Measurements from ENCODE around the gene ATG10.
A peak's percentile ranks its signal among the peaks of the same experiment; 100 is the strongest.
"Not testable (repeated sequence)": the region's sequence is repeated elsewhere in the genome, so short reads cannot be mapped to it uniquely, and the experiment has no call there.

The ATG10 gene

DNA sequence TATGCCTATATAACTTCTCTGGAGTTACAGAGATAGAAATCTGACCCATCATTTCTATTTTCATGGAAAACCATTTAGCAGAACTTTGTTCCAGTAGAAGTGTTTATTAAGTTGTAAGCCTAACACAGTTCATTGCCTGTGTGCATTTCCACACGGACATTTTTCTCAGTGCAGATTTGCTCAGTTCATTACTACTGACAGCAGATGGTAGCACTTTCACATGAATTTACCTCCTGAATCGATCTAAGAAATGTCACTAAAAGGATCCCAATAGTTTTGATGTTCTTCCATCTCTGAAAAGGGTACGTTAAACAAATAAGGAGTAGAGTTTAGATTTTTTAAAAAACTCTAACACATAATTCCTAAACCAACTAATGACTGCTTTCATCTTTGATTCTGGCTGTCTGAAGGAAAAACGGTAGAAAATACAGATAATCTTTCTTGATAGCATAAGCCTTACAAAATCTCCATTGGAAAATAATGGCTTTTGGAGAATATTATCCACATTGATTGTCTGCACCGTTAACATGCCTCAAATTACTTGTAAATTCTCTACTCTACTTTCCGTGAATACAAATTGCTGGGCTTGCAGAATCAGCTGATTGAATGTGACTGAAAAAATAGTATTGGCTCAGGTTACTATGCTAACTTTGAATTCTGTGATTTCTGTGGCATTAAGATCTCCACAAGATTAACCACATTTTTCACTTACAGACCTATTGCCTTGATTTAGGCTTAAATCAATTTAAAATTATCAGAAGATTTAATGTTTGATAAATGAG is 273.2 kb downstream of the ATG10 start:
- DNase-seq, result no peak

DNA sequence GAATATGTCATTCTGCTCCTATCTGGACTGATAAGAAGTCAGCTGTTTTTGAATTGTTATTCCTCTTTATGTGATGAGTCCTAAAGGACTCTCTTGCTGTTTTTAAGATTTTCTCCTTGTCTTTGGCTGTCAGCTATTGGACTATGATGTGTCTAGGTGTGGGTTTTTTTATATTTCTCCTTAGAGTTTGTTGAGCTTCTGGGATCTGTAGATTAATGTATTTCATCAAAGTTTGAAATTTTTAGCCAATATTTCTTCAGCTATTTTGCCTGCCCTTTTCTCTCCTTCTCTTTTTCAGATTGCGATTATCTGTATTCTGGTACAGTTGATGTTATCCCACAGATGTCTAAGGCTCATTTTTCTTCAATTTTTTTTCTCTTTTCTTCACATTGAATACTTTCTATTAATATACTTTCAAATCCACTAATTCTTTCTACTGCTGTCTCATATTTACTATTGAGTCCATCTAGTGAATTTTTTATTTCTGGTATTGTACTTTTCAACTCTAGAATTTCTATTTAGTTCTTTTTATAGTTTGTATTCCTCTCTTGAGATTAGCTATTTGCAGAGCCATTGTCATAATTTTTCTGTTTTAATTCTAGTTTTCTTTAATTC is 275.2 kb downstream of the ATG10 start:
- no peak for DNase-seq

DNA sequence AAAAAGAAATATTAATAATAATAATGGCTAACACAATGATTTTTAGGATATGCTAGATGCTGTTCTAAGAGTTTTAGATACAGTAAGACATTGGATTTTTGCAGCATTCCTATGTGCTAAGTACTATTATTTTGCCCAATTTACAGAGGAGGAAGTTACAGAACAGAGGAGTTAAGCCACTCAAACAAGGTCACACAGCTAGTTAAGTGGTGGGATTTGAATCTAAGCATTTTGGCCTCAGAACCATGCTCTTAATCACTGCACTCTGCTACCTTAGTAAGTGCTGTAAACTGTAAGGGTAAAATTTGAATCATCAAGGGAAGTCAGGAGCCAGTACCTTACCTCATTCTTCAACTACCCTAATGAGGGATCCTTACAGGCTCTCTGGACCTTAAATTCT is 280.9 kb downstream of the ATG10 start:
- no peak for DNase-seq

DNA sequence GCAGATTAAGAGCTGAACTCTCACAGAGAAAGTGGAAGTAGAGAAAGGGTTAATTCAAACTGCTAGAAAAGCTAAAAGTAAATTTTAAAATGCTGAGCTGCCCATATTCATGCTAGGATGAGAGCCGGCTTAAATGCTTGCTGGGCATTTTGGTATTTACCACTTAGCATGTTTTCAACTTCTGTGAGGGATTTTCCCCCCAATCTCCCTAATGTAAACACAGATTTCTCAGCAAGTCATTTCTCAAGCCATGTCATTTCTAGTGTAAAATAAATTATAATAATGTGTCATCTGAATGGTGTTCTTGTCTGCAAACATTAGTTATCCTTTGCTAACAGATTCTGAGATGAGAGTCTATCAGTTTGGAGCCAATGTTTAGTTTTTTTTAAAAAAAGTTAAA is 284.0 kb downstream of the ATG10 start:
- DNase-seq, result no peak

DNA sequence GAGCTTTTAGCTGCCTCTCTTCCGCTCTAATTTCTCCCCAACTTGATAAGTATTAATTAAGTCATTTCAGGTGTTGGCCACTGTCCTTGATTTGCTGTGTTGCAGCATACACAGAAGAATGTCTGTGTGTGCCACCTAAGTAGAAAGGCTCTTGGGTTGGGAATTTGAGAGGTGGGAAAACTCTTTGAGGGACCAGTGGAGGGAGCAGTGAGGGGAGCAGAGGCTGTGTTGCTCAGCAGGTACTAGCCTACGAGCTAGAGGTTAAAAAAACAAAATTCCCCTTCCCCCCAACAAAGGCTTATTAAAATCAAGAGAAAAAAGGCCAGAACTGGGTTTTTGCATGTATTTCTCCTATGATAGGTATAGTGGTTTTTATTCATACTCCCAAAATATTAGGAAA is 285.4 kb downstream of the ATG10 start:
- DNase-seq, result no peak

DNA sequence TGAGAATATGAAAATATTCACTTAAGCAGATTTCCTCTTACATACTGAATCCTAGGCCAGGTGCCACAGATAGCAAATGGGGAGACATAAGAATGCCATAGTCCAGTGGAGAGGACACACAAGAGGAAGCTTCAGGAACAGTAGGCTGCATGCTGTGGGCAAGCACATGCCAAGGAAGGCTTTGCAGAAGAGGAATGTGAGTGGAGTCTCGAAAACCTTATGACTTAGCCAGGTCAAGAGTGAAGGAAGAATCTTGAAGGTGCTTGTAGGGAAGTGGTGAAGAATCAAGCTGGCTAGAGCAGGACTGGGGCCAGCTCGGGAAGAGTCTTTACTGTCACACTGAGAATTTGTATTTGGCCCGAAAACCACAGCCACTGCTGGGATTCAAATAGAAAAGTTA is 285.9 kb downstream of the ATG10 start:
- no peak for DNase-seq

DNA sequence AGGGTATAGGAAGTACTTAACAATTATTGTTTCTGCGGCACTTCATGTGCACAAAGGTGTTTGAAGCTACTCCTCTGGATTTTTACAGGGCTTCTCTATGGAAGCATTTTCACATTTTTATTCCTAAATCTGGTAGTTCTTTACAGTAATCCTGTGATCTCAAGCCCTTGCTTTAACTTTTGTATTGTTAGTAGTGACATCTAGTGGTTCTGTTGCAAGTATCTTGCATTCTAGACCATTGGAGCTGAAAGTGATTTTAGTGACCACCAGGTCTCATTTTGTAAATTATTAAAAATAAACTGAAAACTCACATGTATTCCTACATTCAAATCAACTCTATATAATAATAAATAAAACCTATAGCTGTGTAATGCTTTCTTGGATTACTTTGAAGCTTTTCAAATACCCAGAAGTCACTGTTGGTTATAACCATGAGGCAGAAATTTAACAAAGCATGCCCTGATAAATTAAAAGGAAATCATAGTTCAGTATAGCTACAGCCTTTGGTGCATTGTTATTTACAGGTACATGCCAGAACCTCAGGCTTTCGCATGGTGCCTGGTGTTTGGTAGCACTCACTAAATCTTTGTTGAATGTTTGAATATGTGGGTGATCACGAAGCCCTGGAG is 287.5 kb downstream of the ATG10 start:
- DNase-seq, result no peak

DNA sequence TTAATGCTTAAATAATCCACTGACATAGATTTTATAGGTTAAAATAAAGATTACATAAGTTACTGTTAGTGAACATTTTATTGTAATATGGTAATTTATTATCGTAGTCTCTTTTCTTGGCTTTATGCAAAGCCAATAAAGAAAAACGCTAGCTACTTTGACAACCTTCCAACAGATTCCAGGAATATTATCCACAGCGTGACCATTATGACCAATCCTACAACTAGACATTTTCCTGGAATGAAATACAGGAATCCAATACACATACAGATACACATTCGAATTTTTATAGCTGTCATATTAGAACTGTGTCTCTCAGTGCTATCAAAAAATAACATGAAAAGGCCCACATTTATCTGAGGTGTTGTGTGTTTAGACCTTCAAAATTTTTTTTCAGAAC is 293.2 kb downstream of the ATG10 start:
- no peak for DNase-seq

DNA sequence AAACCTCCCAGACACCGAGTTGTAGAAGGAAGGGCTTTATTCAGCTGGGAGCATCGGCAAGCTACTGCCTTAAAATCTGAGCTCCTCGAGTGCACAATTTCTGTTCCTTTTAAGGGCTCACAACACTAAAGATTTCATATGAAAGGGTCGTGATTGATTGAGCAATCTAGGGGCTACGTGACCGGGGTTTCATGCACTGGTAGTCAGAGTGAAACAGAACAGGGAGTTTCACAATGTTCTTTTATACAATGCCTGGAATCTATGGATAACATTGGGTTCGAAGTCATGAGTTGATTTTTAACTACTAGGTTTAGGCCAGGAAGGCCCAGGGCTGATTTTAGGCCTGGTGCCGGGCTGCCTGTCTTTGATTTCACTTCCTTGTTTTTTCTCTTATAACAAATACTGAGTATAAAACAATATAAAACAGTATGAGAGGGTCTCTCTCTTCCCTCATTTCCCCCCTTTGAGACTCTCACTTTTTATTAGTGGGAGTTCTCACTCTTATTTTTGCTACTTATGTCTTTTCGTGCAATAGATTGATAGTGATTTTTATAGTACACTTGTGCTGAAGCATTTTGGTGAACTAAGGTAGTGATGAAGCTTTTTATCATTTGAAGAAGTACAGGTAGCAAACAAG is 295.6 kb downstream of the ATG10 start:
- DNase-seq, result not testable (repeated sequence)

DNA sequence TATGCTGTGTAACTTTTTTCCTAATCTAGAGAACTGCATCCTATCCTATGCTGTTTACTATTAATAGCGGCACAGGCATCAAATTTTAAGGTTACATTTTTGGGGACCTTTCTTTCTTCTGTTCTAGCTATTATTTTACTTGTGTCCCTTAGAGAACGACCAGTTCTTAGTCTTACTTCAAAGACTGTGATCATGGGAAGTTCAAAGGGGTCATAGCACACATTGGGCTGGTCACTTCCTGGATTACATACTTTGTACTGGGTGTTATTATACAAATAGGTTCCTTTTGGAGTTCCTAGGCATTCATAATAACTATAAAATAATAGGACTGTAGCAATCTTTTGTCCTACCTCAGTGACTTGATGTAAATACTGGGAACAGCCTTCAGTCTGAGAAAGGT is 297.5 kb downstream of the ATG10 start:
- not testable (repeated sequence) for DNase-seq

DNA sequence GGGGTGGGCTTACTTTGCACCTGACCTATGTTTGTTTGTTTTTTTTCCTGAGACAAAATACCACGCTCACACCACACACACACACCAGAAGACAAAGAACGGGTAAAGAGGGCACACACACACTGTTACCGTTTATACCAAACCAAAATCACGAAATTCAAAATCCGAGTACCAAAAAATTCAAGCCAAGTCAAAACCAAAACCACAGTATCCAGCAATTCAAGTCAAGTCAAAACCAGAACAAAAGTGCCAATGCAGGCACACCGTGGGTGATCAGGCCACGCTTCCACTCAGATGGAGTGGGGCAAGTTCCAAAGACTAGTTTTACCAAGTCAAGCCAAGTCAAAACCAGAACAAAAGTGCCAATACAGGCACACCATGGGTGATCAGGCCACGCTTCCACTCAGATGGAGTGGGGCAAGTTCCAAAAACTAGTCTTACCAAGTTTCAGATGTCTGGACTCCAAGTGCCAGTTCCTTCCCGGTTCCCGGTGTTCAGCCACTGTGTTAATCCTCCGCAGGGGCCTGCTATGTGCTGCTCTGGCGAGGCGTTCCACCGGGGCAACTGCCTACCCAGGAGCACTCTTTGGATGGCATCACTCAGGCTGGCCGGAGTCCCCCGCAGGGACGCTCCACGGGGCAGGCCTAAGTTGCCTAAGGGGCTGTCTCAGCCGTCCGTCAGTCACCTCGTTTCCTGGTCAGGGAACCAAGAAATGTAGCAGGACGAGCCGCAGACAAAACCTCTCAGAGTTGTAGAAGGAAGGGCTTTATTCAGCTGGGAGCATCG is 300.9 kb downstream of the ATG10 start:
- not testable (repeated sequence) for DNase-seq

DNA sequence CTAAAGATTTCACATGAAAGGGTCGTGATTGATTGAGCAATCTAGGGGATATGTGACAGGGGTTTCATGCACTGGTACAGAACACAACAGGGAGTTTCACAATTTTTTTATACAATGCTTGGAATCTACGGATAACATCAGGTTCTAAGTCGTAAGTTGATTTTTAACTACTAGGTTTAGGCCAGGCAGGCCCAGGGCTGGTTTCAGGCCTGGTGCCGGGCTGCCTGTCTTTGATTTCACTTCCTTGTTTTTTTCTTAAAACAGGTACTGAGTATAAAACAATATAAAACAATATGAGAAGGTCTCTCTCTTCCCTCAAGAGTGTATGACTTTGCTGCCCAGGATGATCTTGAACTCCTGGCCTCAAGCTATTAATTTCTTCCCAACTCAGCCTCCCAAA is 301.6 kb downstream of the ATG10 start:
- DNase-seq, result not testable (repeated sequence)

DNA sequence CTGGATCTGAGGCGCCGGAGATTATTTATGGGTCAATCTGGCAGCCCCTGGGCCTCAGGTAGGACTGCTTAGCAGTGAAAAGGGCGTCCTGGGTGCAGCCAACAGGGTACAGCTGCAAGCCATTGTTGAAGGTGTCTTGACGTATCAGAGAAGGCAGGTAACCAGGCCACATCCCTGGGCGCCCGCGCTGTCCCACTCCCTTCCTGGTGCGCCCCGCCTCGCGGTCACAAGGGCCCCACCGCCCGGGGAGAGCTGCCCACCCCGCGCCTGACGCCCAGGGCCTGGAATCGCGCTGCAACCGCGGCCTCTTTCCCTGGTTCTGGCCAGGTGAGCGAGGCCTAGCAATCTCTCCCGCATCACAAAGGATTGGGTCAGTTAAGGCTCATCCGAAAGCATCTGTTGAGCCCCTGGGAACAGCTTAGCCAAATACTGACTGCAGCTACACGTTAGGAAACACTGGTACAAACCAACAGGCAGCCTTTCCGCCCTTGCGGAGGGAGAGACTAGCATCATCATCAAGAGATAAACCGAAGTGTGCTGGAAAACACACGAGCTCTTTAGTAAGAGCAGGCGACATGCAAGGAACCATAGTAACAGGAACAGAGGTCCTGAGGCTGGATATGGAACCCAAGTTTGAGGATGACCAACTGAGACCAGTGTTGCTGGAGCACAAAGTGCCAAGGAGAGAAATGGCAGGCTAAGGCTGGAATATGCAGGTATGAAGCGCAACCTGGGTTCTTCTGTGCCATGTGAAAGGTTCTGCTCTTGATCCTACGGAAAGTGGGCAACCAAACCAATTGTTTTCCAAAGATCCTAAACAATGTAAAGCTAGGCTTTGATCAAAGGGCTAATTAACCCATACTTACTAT is 302.8 kb downstream of the ATG10 start:
- DNase-seq, result no peak

DNA sequence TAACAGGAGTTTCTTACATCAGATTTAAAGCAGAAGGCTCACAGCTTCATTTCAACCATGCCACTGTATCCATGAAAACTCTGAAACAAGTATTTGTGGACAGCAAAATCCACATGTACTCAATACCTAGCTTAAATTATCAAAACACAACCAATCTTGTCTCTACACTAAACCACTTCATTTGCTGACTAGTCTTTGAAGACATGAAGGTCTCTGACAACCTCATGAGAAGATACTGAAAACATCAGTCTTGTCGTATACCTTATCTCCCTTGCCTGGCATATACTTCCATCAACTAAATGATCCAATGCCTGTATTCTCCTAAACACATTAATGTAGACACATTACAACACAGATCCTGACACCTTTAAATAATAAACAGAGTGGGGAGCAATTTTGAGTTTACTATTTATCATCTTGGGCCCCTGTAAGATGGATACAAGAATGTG is 303.4 kb downstream of the ATG10 start:
- no peak for DNase-seq

DNA sequence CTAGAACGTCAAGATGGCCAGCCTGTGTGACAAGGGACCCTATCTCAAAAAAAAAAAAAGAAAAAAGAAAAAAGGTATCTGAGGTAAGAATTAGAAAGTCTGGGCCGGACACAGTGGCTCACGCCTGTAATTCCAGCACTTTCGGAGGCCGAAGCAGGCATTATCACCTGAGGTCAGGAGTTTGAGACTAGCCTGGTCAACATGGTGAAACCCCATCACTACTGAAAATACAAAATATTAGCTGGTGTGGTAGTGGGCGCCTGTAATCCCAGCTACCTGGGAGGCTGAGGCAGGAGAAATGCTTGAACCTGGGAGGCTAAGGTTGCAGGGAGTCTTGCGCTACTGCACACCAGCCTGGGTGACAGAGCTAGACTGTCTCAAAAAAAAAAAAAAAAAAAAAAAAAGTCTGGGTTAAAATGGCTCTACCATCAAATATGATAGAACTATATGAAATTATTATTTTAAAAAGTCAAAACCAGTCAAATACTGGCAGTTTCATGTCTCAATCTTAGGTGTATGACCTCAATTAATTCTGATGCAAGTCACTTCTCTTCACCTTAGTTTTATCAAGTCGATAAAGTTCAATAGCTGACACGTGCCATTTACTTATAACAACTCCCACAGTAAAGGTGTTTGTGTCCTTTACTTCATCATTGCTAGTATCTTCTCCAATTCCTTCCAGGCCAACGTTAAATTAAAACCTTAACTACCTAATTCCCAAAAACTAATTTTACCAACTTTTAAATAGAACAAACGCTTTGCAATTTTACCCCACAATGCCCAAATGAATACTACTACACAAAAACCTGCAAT is 305.2 kb downstream of the ATG10 start:
- DNase-seq, result no peak

DNA sequence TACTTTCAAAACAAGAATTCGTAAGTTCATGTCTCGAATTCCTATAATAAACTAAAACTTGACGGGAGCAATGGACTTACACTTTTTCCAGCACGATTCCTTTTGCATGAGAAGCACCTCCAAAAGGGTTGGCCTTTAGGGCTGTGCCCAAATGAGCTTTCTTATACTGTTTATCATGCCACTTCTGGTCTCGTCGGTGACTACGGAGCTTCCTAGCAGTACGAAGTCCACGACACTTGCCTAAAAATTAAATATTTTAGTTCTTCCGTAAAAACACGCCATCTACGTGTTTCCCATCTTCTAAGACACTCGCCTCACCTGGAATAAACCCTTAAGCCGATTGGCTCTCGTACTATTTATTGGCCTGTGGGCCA is 305.8 kb downstream of the ATG10 start:
- no peak for DNase-seq

DNA sequence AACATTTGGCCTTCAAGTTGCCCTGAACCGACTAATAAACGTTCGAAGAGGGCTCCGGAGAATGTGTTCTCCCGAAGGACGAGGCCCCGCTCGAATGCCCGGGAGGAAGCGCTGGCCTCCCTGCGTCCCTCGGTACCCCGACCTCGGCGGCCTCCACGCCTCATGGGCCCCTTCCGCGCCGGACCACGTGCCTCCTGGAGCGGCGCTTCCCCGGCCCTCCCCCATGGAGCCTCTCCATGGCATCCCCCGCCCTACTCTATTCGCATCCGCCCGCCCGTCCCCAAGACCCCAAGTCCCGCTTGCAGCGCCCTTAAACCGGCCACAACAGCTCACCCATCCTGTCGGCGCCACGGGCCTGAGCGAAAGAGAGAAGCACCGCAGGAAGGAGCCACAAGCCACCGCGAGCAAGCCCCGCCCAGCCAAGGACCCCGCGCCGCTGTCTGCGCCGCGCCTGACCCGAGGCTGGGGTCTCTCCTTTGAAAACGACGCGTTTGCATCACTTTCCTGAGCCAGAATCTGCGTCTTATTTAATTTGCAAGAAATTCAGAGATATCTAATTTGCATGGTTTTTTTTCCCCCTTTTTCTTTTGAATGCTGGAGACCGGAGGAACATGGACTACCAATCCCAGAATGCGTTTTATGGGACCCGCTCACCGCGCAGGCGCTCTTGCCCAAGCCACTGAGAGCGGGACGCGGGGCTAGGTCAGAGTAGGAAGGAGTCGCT is 306.3 kb downstream of the ATG10 start, which contains the start of gene RPS23:
TSS of gene RPS23 (minus strand) at position 368 of the 724 bp plus-strand sequence. CDS start at position 337, 31 bp downstream.
- DNase-seq, result peak; percentile 67

DNA sequence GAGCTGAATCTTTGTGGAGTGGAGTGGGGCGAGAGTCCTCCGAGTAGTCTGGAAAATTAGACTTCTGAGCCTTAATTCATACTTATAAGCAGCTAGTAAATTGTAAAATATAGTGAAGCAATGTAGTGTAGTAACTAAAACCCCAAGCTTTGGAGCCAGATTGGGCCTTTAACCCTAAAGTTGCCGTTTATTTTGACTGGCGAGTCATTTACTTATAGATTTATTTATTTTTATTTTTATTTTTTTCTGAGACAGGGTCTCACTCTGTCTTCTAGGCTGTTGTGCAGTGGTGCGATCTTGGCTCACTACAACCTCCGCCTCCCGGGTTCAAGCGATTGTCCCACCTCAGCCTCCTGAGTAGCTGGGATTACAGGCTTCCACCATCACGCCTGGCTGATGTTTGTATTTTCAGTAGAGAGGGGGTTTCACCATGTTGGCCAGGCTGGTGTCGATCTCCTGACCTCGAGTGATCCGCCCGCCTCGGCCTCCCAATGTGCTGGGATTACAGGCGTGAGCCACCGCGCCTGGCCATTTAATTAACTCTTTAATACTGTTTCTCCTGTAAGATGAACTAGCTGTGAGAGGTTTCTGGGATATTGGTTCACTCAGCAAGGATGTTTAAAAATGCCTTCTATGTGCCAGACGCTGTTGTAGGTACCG is 307.0 kb downstream of the ATG10 start:
- DNase-seq, result no peak

DNA sequence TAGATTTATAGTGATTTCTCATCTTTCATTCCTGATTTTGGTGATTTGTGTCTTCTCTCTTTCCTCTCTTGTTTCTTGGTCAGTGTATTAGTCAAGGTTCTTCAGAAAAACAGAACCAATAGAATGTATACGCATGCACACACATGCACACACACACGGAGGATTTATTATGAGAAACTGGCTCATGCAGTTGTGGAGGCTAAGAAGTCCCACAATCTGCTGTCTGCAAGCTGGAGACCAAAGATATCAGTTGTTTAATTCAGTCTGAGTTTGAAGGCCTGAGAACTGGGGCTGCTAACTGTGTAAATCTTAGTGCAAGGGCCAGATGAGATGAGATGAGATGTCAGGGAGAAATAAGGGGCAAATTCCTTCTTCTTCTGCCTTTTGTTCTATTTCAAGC is 312.1 kb downstream of the ATG10 start:
- DNase-seq, result no peak

DNA sequence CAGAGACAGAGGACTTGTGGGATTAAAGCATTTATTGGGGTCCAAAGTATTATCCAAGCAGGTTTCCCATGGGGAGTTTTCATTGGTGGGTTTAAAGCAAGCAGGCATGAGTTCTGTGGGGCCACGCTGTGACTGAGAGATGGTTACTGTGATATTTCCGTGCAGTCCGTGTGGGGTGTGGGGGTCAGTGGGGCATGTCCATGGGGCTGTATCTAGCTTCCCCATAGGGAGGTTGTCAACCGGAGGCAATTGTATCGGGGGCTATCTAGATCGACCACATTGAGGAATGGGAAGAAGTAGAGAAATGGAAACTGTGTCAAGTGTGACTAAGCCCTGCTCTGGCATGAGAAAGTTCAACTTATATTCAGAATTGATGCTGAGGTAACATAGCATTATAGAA is 313.4 kb downstream of the ATG10 start:
- DNase-seq, result no peak
